Placental pericyte (primary cell): ENCODE data around the gene MAGEB3. TPM values are rescaled to one million over a fixed set of nuclear protein-coding genes. Genes with fewer than 3 reads are reported as not detected.

Source experiments
- total RNA-seq: library from RNA; depleted of rRNA; stranded (reverse); fragments of >200 nt; gene quantifications from 2 replicates; pipeline ENCODE4 v1.2.3, GENCODE V29; 2012

MAGEB3 gene, protein sequence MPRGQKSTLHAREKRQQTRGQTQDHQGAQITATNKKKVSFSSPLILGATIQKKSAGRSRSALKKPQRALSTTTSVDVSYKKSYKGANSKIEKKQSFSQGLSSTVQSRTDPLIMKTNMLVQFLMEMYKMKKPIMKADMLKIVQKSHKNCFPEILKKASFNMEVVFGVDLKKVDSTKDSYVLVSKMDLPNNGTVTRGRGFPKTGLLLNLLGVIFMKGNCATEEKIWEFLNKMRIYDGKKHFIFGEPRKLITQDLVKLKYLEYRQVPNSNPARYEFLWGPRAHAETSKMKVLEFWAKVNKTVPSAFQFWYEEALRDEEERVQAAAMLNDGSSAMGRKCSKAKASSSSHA
- not detected in 2 replicates for total RNA-seq

DNA sequence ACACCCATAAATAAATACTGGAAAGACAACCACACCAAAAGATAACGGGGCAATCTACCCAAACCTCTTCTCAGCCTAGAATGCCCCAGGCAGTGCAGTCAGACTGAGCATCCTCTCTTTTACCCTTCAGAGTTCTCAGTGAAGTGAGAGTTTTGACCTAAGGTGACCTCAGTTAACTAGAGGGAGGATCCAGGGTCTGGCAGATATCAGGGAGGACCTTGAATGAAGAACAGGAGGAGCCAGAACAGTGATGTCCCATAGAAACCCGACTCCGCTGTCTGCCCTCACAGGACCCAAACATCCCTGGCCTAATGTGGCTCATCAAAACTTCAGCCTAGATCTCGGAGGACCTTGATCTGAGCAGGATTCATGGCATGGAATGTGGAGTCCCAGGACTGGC is at the start of gene MAGEB3:
Gene MAGEB3 (plus strand): TSS at position 263 of the 400 bp plus-strand sequence. CDS start 5,268 bp downstream, outside the sequence.

GRCh38 chrX:30215357-30215843 is 15.1 kb upstream of the MAGEB3 start, which contains the start of gene MAGEB2:
MAGEB2 (plus strand) TSS chrX:30215563; CDS start chrX:30218581, 3,018 bp downstream.

GRCh38 chrX:30241724-30242415 is 11.4 kb downstream of the MAGEB3 start, which contains the start of gene MAGEB4:
MAGEB4 (plus strand) TSS chrX:30242000; CDS start chrX:30242136, 136 bp downstream.

GRCh38 chrX:30246769-30247489 is 16.5 kb downstream of the MAGEB3 start, which contains the start of gene MAGEB1:
MAGEB1 (plus strand) TSS chrX:30247146; CDS start chrX:30250494, 3,348 bp downstream.

Other genes starting within 250 kb of the MAGEB3 start
- 2.4 TPM in 1 of 2 replicates, not detected in the other for gene MAGEB2, start 15.1 kb upstream of the MAGEB3 start, total RNA-seq
- not detected in 2 replicates for gene MAGEB4, start 11.3 kb downstream of the MAGEB3 start, total RNA-seq
- gene MAGEB1, start 16.5 kb downstream of the MAGEB3 start, total RNA-seq, result not detected in 2 replicates
- gene NR0B1, start 78.7 kb downstream of the MAGEB3 start, total RNA-seq, result not detected in 2 replicates